B cell (primary cell): Measurements from ENCODE around the gene PDP2. TPM values are rescaled to one million over a fixed set of nuclear protein-coding genes. Genes with fewer than 3 reads are reported as not detected.

ENCODE experiments used
- ATAC-seq: fragments of 200-7000 bp; cut with Tn5 transposase; one replicate; pipeline ENCODE4 v1.10.0; 2021; ENCODE audit warnings: low read depth, mild to moderate bottlenecking, moderate number of reproducible peaks, moderate library complexity
- CTCF ChIA-PET: fragments of 350-600 bp; sonication (Branson Sonifier 250); formaldehyde crosslinking; loops from one replicate; lab custom pipeline; 2021; ENCODE audit warnings: antibody characterized with exemption, inconsistent platforms; lab: Charles Lee
- POLR2A ChIA-PET: fragments of 350-600 bp; sonication (Branson Sonifier 250); formaldehyde crosslinking; loops from one replicate; lab custom pipeline; 2021; ENCODE audit warnings: antibody characterized with exemption; lab: Charles Lee
- DNase-seq: peaks from one replicate; pipeline ENCODE4 v3.0.0; 2013
- H2AFZ ChIP-seq: 2 replicates; pipeline ENCODE4 v1.6.1; 2012; ENCODE audit warnings: mild to moderate bottlenecking, low read depth, low read length; ENCODE audit not compliant: insufficient read depth, poor library complexity, severe bottlenecking
- H3K27ac ChIP-seq, 2 donors: 1 replicate in 1 of 2; 2 replicates in 1 of 2; pipeline ENCODE4 v1.5.1; 2012 to 2013; ENCODE audit warnings: low read length in 2 of 2, mild to moderate bottlenecking in 2 of 2, moderate library complexity in 1 of 2
- H3K27me3 ChIP-seq, 4 experiments: fragments of 200-600 bp in 1 of 4; sonication (generic) in 1 of 4; replicated peaks in 1 of 4; 1 replicate in 2 of 4; 2 replicates in 2 of 4; pipeline versions ENCODE4 v1.6.1 to v1.7.0; 2013 to 2016; ENCODE audit warnings: low read length in 3 of 4, mild to moderate bottlenecking in 2 of 4, mixed read lengths in 1 of 4, moderate library complexity in 1 of 4; ENCODE audit not compliant: insufficient read depth in 4 of 4, control insufficient read depth in 3 of 4; ENCODE audit errors: control extremely low read depth in 1 of 4
- H3K36me3 ChIP-seq, 2 experiments: replicated peaks in 1 of 2; 1 replicate in 1 of 2; 2 replicates in 1 of 2; pipeline versions ENCODE4 v1.6.1 to v1.7.1; 2013; ENCODE audit warnings: low read length in 1 of 2; ENCODE audit not compliant: insufficient read depth in 2 of 2, control insufficient read depth in 1 of 2; ENCODE audit errors: control extremely low read depth in 1 of 2, extremely low read depth in 1 of 2
- H3K4me1 ChIP-seq, 2 donors: fragments of 200-600 bp in 1 of 2; sonication (generic) in 1 of 2; 1 replicate in 1 of 2; 2 replicates in 1 of 2; pipeline versions ENCODE4 v1.5.1 to v1.6.1; 2013 to 2017; ENCODE audit warnings: low read length in 2 of 2; ENCODE audit not compliant: control insufficient read depth in 2 of 2, insufficient read depth in 2 of 2
- H3K4me2 ChIP-seq: replicated peaks from 2 replicates; pipeline ENCODE3; 2012; ENCODE audit warnings: mild to moderate bottlenecking, low read depth, low read length; ENCODE audit not compliant: poor library complexity, severe bottlenecking
- H3K4me3 ChIP-seq, 5 experiments: fragments of 200-600 bp in 1 of 5; sonication (generic) in 1 of 5; 1 replicate in 3 of 5; 2 replicates in 2 of 5; pipeline versions ENCODE4 v1.5.1 to v1.7.0; 2011 to 2016; ENCODE audit warnings: low read length in 4 of 5, mild to moderate bottlenecking in 4 of 5, low read depth in 2 of 5, control low read depth in 1 of 5, moderate library complexity in 1 of 5; ENCODE audit not compliant: insufficient read depth in 1 of 5; ENCODE audit errors: control extremely low read depth in 1 of 5, extremely low read depth in 1 of 5
- H3K79me2 ChIP-seq: fragments of 200-600 bp; sonication (generic); one replicate; pipeline ENCODE4 v1.6.0; 2016; ENCODE audit warnings: low read length; ENCODE audit not compliant: control insufficient read depth, insufficient read depth
- H3K9ac ChIP-seq: fragments of 200-600 bp; sonication (generic); 2 replicates; pipeline ENCODE4 v1.6.1; 2017; ENCODE audit warnings: mild to moderate bottlenecking, low read length, moderate library complexity
- H3K9me3 ChIP-seq, 3 donors: one replicate each; pipeline versions ENCODE4 v1.6.1 to v1.7.1; 2013; ENCODE audit warnings: low read length in 2 of 3; ENCODE audit not compliant: control insufficient read depth in 2 of 3, insufficient read depth in 1 of 3; ENCODE audit errors: control extremely low read depth in 1 of 3
- H4K20me1 ChIP-seq: 2 replicates; pipeline ENCODE4 v1.6.0; 2012; ENCODE audit warnings: mild to moderate bottlenecking, low read length; ENCODE audit not compliant: insufficient read depth, control insufficient read depth, poor library complexity, severe bottlenecking
- H3K27ac Mint-ChIP-seq: one replicate; pipeline ENCODE4 v1.8.0; 2021; ENCODE audit warnings: mixed read lengths
- H3K27me3 Mint-ChIP-seq: one replicate; pipeline ENCODE4 v1.8.0; 2021; ENCODE audit warnings: mixed read lengths
- H3K4me1 Mint-ChIP-seq: one replicate; pipeline ENCODE4 v1.8.0; 2021; ENCODE audit warnings: mixed read lengths
- H3K4me3 Mint-ChIP-seq: one replicate; pipeline ENCODE4 v1.8.0; 2021; ENCODE audit warnings: mixed read lengths
- H3K9me3 Mint-ChIP-seq: one replicate; pipeline ENCODE4 v1.8.0; 2022; ENCODE audit warnings: mixed read lengths; ENCODE audit not compliant: insufficient read depth
- CTCF ChIP-seq: fragments of 200-600 bp; IDR thresholded peaks from one replicate; pipeline ENCODE4 v1.8.0; 2022; ENCODE audit warnings: antibody characterized with exemption, mild to moderate bottlenecking
- EZH2 ChIP-seq: IDR thresholded peaks from 2 replicates; pipeline ENCODE4 v1.6.1; 2012; ENCODE audit warnings: borderline replicate concordance, low read depth, mild to moderate bottlenecking, moderate library complexity, low read length; ENCODE audit not compliant: insufficient read depth, poor library complexity, severe bottlenecking
- WGBS: methylation state at CpG from one replicate; pipeline ENCODE4 v1.1.5; 2013; ENCODE audit warnings: missing lambda C conversion rate; ENCODE audit not compliant: insufficient coverage; 5-methylcytosine and 5-hydroxymethylcytosine counted together
- intact Hi-C: fragments of 100-400 bp; cut with micrococcal nuclease; formaldehyde crosslinking; loops from one replicate; pipeline ENCODE4 v1.10.0; 2022
- polyA plus RNA-seq: library from polyadenylated mRNA; depleted of rRNA; stranded (reverse); fragments of >200 nt; gene quantifications from 2 replicates; pipeline ENCODE4 v1.2.3, GENCODE V29; 2012
- total RNA-seq, 2 donors: library from RNA; stranded (reverse); fragments of 120-200 nt in 1 of 2; gene quantifications; 1 replicate in 1 of 2; 2 replicates in 1 of 2; pipeline versions ENCODE4 v1.2.3 to v1.2.4, GENCODE V29; 2013 to 2022

The PDP2 gene
- total and polyA plus RNA-seq, 2 donors (not counting 1 experiment from before 2014, with no cell fraction given), result 1.9 to 18.7 TPM

DNA sequence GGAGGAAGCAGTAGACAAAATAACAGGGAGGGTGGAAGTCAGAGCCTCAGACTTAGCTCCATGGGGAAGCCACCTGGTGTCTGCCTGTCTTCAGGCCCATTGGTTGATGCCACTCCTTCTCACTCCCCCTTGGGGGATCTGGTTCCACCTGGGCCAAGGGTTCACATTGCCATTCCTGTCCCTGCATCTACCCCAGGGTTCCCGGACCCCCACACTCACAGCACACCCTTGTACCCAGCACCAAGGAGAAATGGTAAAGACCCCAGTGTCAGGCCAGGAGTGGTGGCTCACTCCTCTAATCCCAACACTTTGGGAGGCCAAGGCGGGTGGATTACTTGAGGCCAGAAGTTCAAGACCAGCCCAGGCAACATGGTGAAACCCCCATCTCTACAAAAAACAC lies 37.1 kb upstream of the PDP2 start:
- H3K4me1 ChIP-seq, result peaks cover 17 to 18% of the 10 kb centered on the region in 2 donors
- no peak overlapping the region for H2AFZ ChIP-seq
- DNase-seq (no peak), ATAC-seq (no peak)
- H3K27ac ChIP-seq, result no peak overlapping the region
- Mint-ChIP-seq H3K9me3 (no peaks in the 10 kb centered on the region), H3K4me3 (peak overlapping the region; percentile 74), H3K27ac (no peak overlapping the region), H3K27me3 (peaks cover 49% of the 10 kb centered on the region), H3K4me1 (peaks cover 18% of the 10 kb centered on the region)
- no peak overlapping the region for H3K4me3 ChIP-seq
- H3K36me3 ChIP-seq, result no peaks in the 10 kb centered on the region
- H3K79me2 ChIP-seq, result no peaks in the 10 kb centered on the region
- peaks cover 0 to 39% (median 15%) of the 10 kb centered on the region in 4 experiments for H3K27me3 ChIP-seq
- H3K9ac ChIP-seq, result no peak overlapping the region
- intact Hi-C loops, result no loop called here
- no peaks in the 10 kb centered on the region for H3K9me3 ChIP-seq
- no peaks in the 10 kb centered on the region for H4K20me1 ChIP-seq
- TF ChIP-seq CTCF, result no peak
- TF ChIP-seq EZH2, result no peak
- H3K4me2 ChIP-seq, result no peak overlapping the region
- WGBS, result 100% methylated on average over 1 of the region's 2 CpGs
- POLR2A ChIA-PET, result no interaction called here
- CTCF ChIA-PET, result interaction anchor here (1.7 to 3.3 kb wide), 2 partner anchors 12 to 47 kb away, joined by 3 to 16 read pairs; partner anchors contain the start of gene NAE1

DNA sequence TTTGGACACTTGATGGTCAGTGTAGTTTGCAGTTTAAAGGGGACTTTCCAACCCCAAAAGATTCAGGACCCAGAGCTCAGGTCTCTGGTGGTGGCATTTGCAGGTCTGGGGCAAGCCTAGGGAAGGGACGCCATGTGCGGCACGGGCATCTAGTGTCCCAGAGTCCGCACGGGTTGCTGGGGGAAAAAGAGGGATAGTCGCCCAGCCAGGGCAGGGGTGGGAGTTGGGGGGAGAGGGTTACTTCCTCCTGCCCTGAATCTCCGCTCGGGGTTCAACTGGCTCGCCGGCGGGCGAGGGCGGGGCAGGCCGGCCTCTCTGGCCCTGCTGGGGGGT lies 36.3 kb upstream of the PDP2 start:
- CTCF ChIA-PET, result interaction anchor here (0.8 to 3.3 kb wide), 3 partner anchors 13 to 29 kb away, joined by 3 to 16 read pairs (median 3); partner anchors contain the start of gene NAE1
- peaks cover 17 to 18% of the 10 kb centered on the region in 2 donors for H3K4me1 ChIP-seq
- intact Hi-C loops, result no loop called here
- 10% methylated on average over 9 of the region's 14 CpGs for WGBS
- TF ChIP-seq EZH2, result no peak
- no peak for TF ChIP-seq CTCF
- no peak for ATAC-seq
- peaks cover 0 to 39% (median 15%) of the 10 kb centered on the region in 4 experiments for H3K27me3 ChIP-seq
- H3K27ac Mint-ChIP-seq, result no peak overlapping the region
- no peaks in the 10 kb centered on the region for H3K9me3 ChIP-seq
- no peaks in the 10 kb centered on the region for H3K79me2 ChIP-seq
- no peaks in the 10 kb centered on the region for H3K36me3 ChIP-seq
- DNase-seq, result no peak
- peak overlapping the region; percentile 49 for H2AFZ ChIP-seq
- no peaks in the 10 kb centered on the region for H3K9me3 Mint-ChIP-seq
- H3K4me3 ChIP-seq, result peak overlapping the region in 1 of 5 experiments; percentile 33
- H3K9ac ChIP-seq, result no peak overlapping the region
- H3K4me2 ChIP-seq, result peak overlapping the region; percentile 76
- peaks cover 47% of the 10 kb centered on the region for H3K27me3 Mint-ChIP-seq
- POLR2A ChIA-PET, result no interaction called here
- H3K4me3 Mint-ChIP-seq, result peak overlapping the region; percentile 74
- H3K27ac ChIP-seq, result no peak overlapping the region
- no peaks in the 10 kb centered on the region for H4K20me1 ChIP-seq
- H3K4me1 Mint-ChIP-seq, result peaks cover 18% of the 10 kb centered on the region
